H1 (cell line): ENCODE results near the gene TBC1D4. TPM values are rescaled to one million over a fixed set of nuclear protein-coding genes. Genes with fewer than 3 reads are reported as not detected.

Experiments
- CTCF ChIA-PET: fragments of 300-600 bp; sonication (Branson Sonifier 250); formaldehyde crosslinking; loops from one replicate; lab custom pipeline; 2021; ENCODE audit not compliant: partially characterized antibody; lab: Charles Lee
- POLR2A ChIA-PET: fragments of 300-600 bp; sonication (Branson Sonifier 250); formaldehyde crosslinking; loops from one replicate; lab custom pipeline; 2021; ENCODE audit warnings: inconsistent platforms; ENCODE audit not compliant: partially characterized antibody; lab: Charles Lee
- DNase-seq, 2 experiments: peaks; one replicate each; pipeline versions ENCODE4 v3.0.0 to v3.0.0-alpha.2; 2010 to 2022; ENCODE audit warnings: low spot score in 2 of 2, low read depth in 1 of 2, mixed read lengths in 1 of 2
- FAIRE-seq: peaks from 2 replicates; lab custom pipeline; 2011; peaks lifted over from hg19 to GRCh38; lab: Jason Lieb, UNC
- H2AFZ ChIP-seq: 2 replicates; pipeline ENCODE4 v1.8.1; 2012; ENCODE audit warnings: low read length, inconsistent platforms
- H2AK5ac ChIP-seq: 2 replicates; pipeline ENCODE4 v1.6.1; 2013; ENCODE audit warnings: low read depth, low read length
- H2BK120ac ChIP-seq: replicated peaks from 2 replicates; pipeline ENCODE3; 2013; ENCODE audit warnings: low read depth, low read length, inconsistent platforms
- H2BK12ac ChIP-seq: 2 replicates; pipeline ENCODE4 v1.6.1; 2013; ENCODE audit warnings: low read depth, low read length
- H2BK15ac ChIP-seq: 2 replicates; pipeline ENCODE4 v1.6.1; 2013; ENCODE audit warnings: low read length
- H2BK20ac ChIP-seq: 2 replicates; pipeline ENCODE4 v1.6.1; 2013; ENCODE audit warnings: low read length
- H2BK5ac ChIP-seq: 2 replicates; pipeline ENCODE4 v1.6.1; 2013; ENCODE audit warnings: low read depth, low read length
- H3K14ac ChIP-seq: 2 replicates; pipeline ENCODE4 v1.6.1; 2013; ENCODE audit warnings: inconsistent platforms; ENCODE audit not compliant: insufficient read length
- H3K18ac ChIP-seq: 2 replicates; pipeline ENCODE4 v1.6.1; 2013; ENCODE audit warnings: low read length; ENCODE audit errors: extremely low read depth
- H3K23ac ChIP-seq: 2 replicates; pipeline ENCODE4 v1.6.1; 2013; ENCODE audit warnings: inconsistent platforms; ENCODE audit not compliant: insufficient read length
- H3K23me2 ChIP-seq: 2 replicates; pipeline ENCODE4 v1.6.1; 2013; ENCODE audit warnings: low read depth, low read length
- H3K27ac ChIP-seq: 2 replicates; pipeline ENCODE4 v1.6.1; 2011; ENCODE audit warnings: low read depth, low read length, inconsistent platforms
- H3K27me3 ChIP-seq, 4 experiments: replicated peaks in 1 of 4; 1 replicate in 1 of 4; 2 replicates in 3 of 4; pipeline versions ENCODE4 v1.6.1 to v1.8.1; 2011 to 2013; ENCODE audit warnings: low read length in 3 of 4, mild to moderate bottlenecking in 3 of 4, inconsistent platforms in 2 of 4, mixed read lengths in 2 of 4, moderate library complexity in 1 of 4; ENCODE audit not compliant: control insufficient read depth in 3 of 4, insufficient read depth in 3 of 4; ENCODE audit errors: extremely low read depth in 1 of 4
- H3K36me3 ChIP-seq, 4 experiments: 2 replicates each; pipeline versions ENCODE4 v1.6.1 to v1.8.1; 2011 to 2013; ENCODE audit warnings: mild to moderate bottlenecking in 4 of 4, low read length in 3 of 4, moderate library complexity in 2 of 4, control low read depth in 1 of 4, inconsistent platforms in 1 of 4; ENCODE audit not compliant: insufficient read depth in 4 of 4, control insufficient read depth in 2 of 4
- H3K4ac ChIP-seq: replicated peaks from 2 replicates; pipeline ENCODE3; 2013; ENCODE audit warnings: low read length, low read depth, mixed read lengths, inconsistent platforms; ENCODE audit not compliant: insufficient read length
- H3K4me1 ChIP-seq, 4 experiments: replicated peaks in 1 of 4; 1 replicate in 1 of 4; 2 replicates in 3 of 4; pipeline versions ENCODE4 v1.6.1 to v1.8.1; 2011 to 2013; ENCODE audit warnings: low read length in 3 of 4, inconsistent platforms in 2 of 4, mixed read lengths in 1 of 4; ENCODE audit not compliant: insufficient read depth in 4 of 4, control insufficient read depth in 3 of 4
- H3K4me2 ChIP-seq, 2 experiments: 2 replicates each; pipeline versions ENCODE4 v1.6.1 to v1.8.1; 2011 to 2013; ENCODE audit warnings: low read depth in 2 of 2, low read length in 2 of 2, control low read depth in 1 of 2, inconsistent platforms in 1 of 2, mild to moderate bottlenecking in 1 of 2; ENCODE audit not compliant: insufficient read depth in 1 of 2
- H3K4me3 ChIP-seq, 4 experiments: fragments of 200-600, 300-600 bp in 1 of 4; sonication (generic), shearing (Covaris generic), sonication (Bioruptor Twin) in 1 of 4; 2 replicates each; pipeline versions ENCODE4 v1.5.1 to v1.8.1; 2011 to 2016; ENCODE audit warnings: low read length in 4 of 4, low read depth in 3 of 4, control low read depth in 2 of 4, inconsistent platforms in 2 of 4, mild to moderate bottlenecking in 2 of 4, mixed read lengths in 1 of 4, moderate library complexity in 1 of 4; ENCODE audit not compliant: insufficient read depth in 2 of 4; ENCODE audit errors: extremely low read depth in 1 of 4
- H3K56ac ChIP-seq: replicated peaks from 2 replicates; pipeline ENCODE3; 2013; ENCODE audit warnings: low read depth, mild to moderate bottlenecking, mixed read lengths, low read length, inconsistent platforms; ENCODE audit not compliant: insufficient read length
- H3K79me1 ChIP-seq: 2 replicates; pipeline ENCODE4 v1.6.1; 2013; ENCODE audit warnings: low read depth, low read length, control low read depth
- H3K79me2 ChIP-seq, 2 experiments: 2 replicates each; pipeline versions ENCODE4 v1.6.1 to v1.8.1; 2012 to 2013; ENCODE audit warnings: low read length in 2 of 2, mild to moderate bottlenecking in 2 of 2, inconsistent platforms in 1 of 2; ENCODE audit not compliant: insufficient read depth in 2 of 2, control insufficient read depth in 1 of 2
- H3K9ac ChIP-seq, 4 experiments: replicated peaks in 1 of 4; 1 replicate in 1 of 4; 2 replicates in 3 of 4; pipeline versions ENCODE4 v1.6.1 to v1.8.1; 2011 to 2013; ENCODE audit warnings: low read depth in 3 of 4, low read length in 3 of 4, control low read depth in 2 of 4, mild to moderate bottlenecking in 2 of 4, moderate library complexity in 2 of 4, inconsistent platforms in 1 of 4; ENCODE audit errors: extremely low read depth in 1 of 4
- H3K9me3 ChIP-seq, 2 experiments: 2 replicates each; pipeline versions ENCODE4 v1.6.1 to v1.8.1; 2012 to 2013; ENCODE audit warnings: mild to moderate bottlenecking in 2 of 2, moderate library complexity in 2 of 2, control low read depth in 1 of 2, inconsistent platforms in 1 of 2, low read depth in 1 of 2, low read length in 1 of 2, mixed read lengths in 1 of 2; ENCODE audit not compliant: insufficient read depth in 2 of 2
- H4K20me1 ChIP-seq, 2 experiments: replicated peaks in 1 of 2; 2 replicates each; pipeline versions ENCODE3 to v1.8.1; 2011 to 2013; ENCODE audit warnings: inconsistent platforms in 2 of 2, low read length in 2 of 2, mild to moderate bottlenecking in 1 of 2; ENCODE audit not compliant: insufficient read depth in 2 of 2, control insufficient read depth in 1 of 2
- H4K5ac ChIP-seq: 2 replicates; pipeline ENCODE4 v1.6.1; 2013; ENCODE audit warnings: low read length, low read depth, mixed read lengths, inconsistent platforms; ENCODE audit not compliant: insufficient read length
- H4K8ac ChIP-seq: 2 replicates; pipeline ENCODE4 v1.8.0; 2013; ENCODE audit warnings: mild to moderate bottlenecking, moderate library complexity, low read length, inconsistent platforms; ENCODE audit not compliant: insufficient read depth; ENCODE audit errors: extremely low read depth
- H4K91ac ChIP-seq: replicated peaks from 2 replicates; pipeline ENCODE3; 2013; ENCODE audit warnings: low read length, mixed read lengths, inconsistent platforms; ENCODE audit not compliant: insufficient read length
- ASH2L ChIP-seq: fragments of 200-600, 300-600 bp; sonication (generic); IDR thresholded peaks from one replicate; pipeline ENCODE4 v1.7.1; 2017; ENCODE audit warnings: low read length
- EZH2 ChIP-seq: fragments of 200-600 bp; sonication (generic); IDR thresholded peaks from 2 replicates; pipeline ENCODE4 v1.7.1; 2012; ENCODE audit warnings: low read depth, mild to moderate bottlenecking, moderate library complexity, low read length, inconsistent platforms; ENCODE audit not compliant: severe bottlenecking
- FOSL1 ChIP-seq: IDR thresholded peaks from 2 replicates; pipeline ENCODE4 v1.6.1; 2011; ENCODE audit warnings: mild to moderate bottlenecking, low read depth, low read length, moderate library complexity; ENCODE audit not compliant: insufficient read depth
- HDAC6 ChIP-seq: IDR thresholded peaks from one replicate; pipeline ENCODE4 v1.7.1; 2012; ENCODE audit warnings: low read depth, mild to moderate bottlenecking, inconsistent platforms, low read length, moderate library complexity
- JUND ChIP-seq: IDR thresholded peaks from 2 replicates; pipeline ENCODE4 v1.6.1; 2011; ENCODE audit warnings: mild to moderate bottlenecking, improper control_type of control experiment, low read length
- MAFK ChIP-seq: IDR thresholded peaks from 2 replicates; pipeline ENCODE4 v1.6.1; 2012; ENCODE audit warnings: low read depth, mild to moderate bottlenecking, improper control_type of control experiment, low read length
- POLR2A ChIP-seq, 2 experiments: IDR thresholded peaks; 1 replicate in 1 of 2; 2 replicates in 1 of 2; pipeline ENCODE4 v1.6.1; 2011; ENCODE audit warnings: low read depth in 2 of 2, low read length in 2 of 2, mild to moderate bottlenecking in 2 of 2; ENCODE audit errors: control extremely low read depth in 1 of 2
- RFX5 ChIP-seq: IDR thresholded peaks from 2 replicates; pipeline ENCODE4 v1.6.1; 2011; ENCODE audit warnings: low read depth, low read length, improper control_type of control experiment, borderline replicate concordance
- SIRT6 ChIP-seq: IDR thresholded peaks from one replicate; pipeline ENCODE4 v1.7.1; 2012; ENCODE audit warnings: low read length, inconsistent platforms
- SP1 ChIP-seq: IDR thresholded peaks from 2 replicates; pipeline ENCODE4 v1.6.1; 2011; ENCODE audit warnings: low read depth, low read length
- TAF7 ChIP-seq: optimal IDR thresholded peaks from 2 replicates; pipeline ENCODE3; 2011; ENCODE audit warnings: low read depth, mild to moderate bottlenecking, inconsistent platforms, low read length, moderate library complexity, borderline replicate concordance
- ZNF274 ChIP-seq: IDR thresholded peaks from 2 replicates; pipeline ENCODE4 v1.7.0; 2012; ENCODE audit warnings: low read length, borderline replicate concordance; ENCODE audit errors: extremely low read depth
- WGBS, 2 experiments: shearing (Covaris generic) in 1 of 2; methylation state at CpG; one replicate each; pipeline versions ENCODE4 v1.1.6 to v1.1.7; 2013 to 2015; ENCODE audit warnings: low lambda C conversion rate in 2 of 2, mixed read lengths in 2 of 2, inconsistent platforms in 1 of 2, low coverage in 1 of 2, missing lambda C conversion rate in 1 of 2; ENCODE audit not compliant: insufficient replicate concordance in 2 of 2, insufficient coverage in 1 of 2, insufficient read length in 1 of 2; ENCODE audit errors: extremely low coverage in 1 of 2, missing lambda C conversion rate in 1 of 2; 5-methylcytosine and 5-hydroxymethylcytosine counted together
- polyA plus RNA-seq, 7 experiments: library from polyadenylated mRNA; depleted of rRNA in 3 of 7; stranded (reverse) in 5 of 7; unstranded in 2 of 7; fragments of >200 nt in 5 of 7; fragments of 200-250 nt in 2 of 7; gene quantifications; 1 replicate in 5 of 7; 2 replicates in 1 of 7; 4 replicates in 1 of 7; pipeline versions ENCODE4 v1.2.1 to v1.2.3, GENCODE V29; 2011 to 2013; ENCODE audit warnings: missing spikeins in 2 of 7, mixed read lengths in 2 of 7
- total RNA-seq: library from RNA; stranded (reverse); fragmentation: NEBNext Ultra II Directional; extraction: Animal tissue kit (Norgen Biotek cat#: 25700); gene quantifications from 2 replicates; pipeline ENCODE4 v1.2.1, GENCODE V29; 2021

TBC1D4 gene
- total and polyA plus RNA-seq, 2 of the 8 experiments (the other 6 are each of a cell fraction or from before 2014, with no cell fraction given) = 16.7 to 39.0 TPM

DNA sequence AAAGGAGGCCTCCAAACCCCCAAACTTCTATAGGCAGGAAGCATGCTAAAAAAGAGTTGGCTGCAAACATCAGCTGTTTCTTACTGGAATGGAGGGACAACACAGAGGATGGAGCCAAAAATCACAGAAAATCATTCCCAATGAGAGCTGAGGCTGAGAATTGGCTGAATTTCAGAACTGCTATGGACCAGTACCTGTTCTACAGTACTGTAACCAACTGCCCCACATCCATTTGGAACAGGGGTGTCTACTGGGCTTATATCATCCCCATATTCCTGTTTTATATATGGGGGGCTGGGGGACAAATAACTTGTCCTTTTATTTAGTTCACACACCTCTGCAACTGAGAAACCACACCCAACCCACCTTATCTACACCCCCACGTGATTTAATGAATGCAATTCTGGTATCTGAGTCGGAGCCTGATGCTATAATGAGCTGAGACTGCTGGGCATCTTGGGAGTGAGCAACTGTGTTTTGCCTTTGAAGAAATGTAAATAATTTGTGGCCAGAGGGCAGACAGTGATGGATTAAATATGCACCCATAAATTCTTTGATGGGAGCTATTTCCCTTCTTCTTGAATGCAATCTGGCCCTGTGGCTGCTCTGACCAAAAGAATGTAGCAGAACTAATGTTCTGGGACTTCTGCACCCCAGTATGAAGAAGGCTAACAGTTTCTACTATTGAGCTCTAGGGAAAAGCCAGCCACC lies 82.6 kb downstream of the TBC1D4 start:
- Histone ChIP-seq H3K14ac (no peak overlapping the region), H3K79me1 (no peaks in the 10 kb centered on the region; the same call in 1 of the 2 replicates), H3K18ac (no peak overlapping the region), H3K4ac (no peak overlapping the region), H2BK120ac (no peak overlapping the region), H2AK5ac (no peak overlapping the region), H3K4me2 (no peak overlapping the region), H2BK5ac (no peak overlapping the region), H3K9ac (no peak overlapping the region), H4K91ac (no peak overlapping the region), H4K8ac (no peak overlapping the region), H2BK15ac (no peak overlapping the region), H3K9me3 (no peaks in the 10 kb centered on the region), H3K23me2 (no peaks in the 10 kb centered on the region), H2BK20ac (no peak overlapping the region), H3K27me3 (no peaks in the 10 kb centered on the region), H4K20me1 (no peaks in the 10 kb centered on the region), H3K23ac (no peak overlapping the region), H3K4me1 (no peaks in the 10 kb centered on the region), H3K36me3 (no peaks in the 10 kb centered on the region), H2AFZ (no peak overlapping the region), H2BK12ac (no peak overlapping the region), H3K56ac (no peak overlapping the region), H3K79me2 (peaks cover 0 to 21% of the 10 kb centered on the region in 2 experiments; a peak in 1 of 4 replicates), H3K27ac (no peak overlapping the region), H3K4me3 (no peak overlapping the region), H4K5ac (no peak overlapping the region)
- ChIA-PET POLR2A (no interaction called here), CTCF (interaction anchor here (1.4 to 1.8 kb wide), 2 partner anchors 19 to 31 kb away, joined by 5 to 7 read pairs; no protein-coding TSS in a partner anchor)
- WGBS, 2 experiments = 73% methylated on average over 2 of the region's 2 CpGs; no CpG with 5 or more reads in 1 of the 2 experiments
- FAIRE-seq = no peak
- TF ChIP-seq RFX5 (no peak), SIRT6 (no peak), JUND (no peak), HDAC6 (no peak), FOSL1 (no peak), POLR2A (IDR thresholded peaks at IDR 0.05; ENCODE audit: control extremely low read depth in 1 of 2, low read depth in 2 of 2, low read length in 2 of 2) (no peak), TAF7 (no peak), EZH2 (no peak), ASH2L (no peak), MAFK (no peak), SP1 (no peak), ZNF274 (no peak)
- no peak for DNase-seq
